Measurements from ENCODE around the gene WDR33. TPM values are rescaled to one million over a fixed set of nuclear protein-coding genes. Genes with fewer than 3 reads are reported as not detected.

The WDR33 gene
- total and polyA plus RNA-seq, 2 of the 13 experiments (the other 11 are each of a cell fraction or from before 2014, with no cell fraction given): 54.9 to 78.2 TPM

GRCh38 chr2:127743477-127744026 is 67.4 kb downstream of the WDR33 start:
- in situ Hi-C loops (cut with HindIII; ENCODE audit: extremely low pct_ligation_motif_present, low pct_unique_long_range_greater_than_20kb): no loop called here
- POLR2A ChIA-PET: no interaction called here
- peaks cover 13% of the 10 kb centered on the region for H3K4me1 ChIP-seq (ENCODE audit: insufficient read depth, low read length)
- H2AFZ ChIP-seq (ENCODE audit: low read length): no peak overlapping the region
- H3K4me3 ChIP-seq (replicated peaks in 1 of 3; ENCODE audit: insufficient read depth in 1 of 3, low read depth in 2 of 3, low read length in 3 of 3): no peak overlapping the region
- H3K36me3 ChIP-seq (replicated peaks in 1 of 2; ENCODE audit: control insufficient read depth in 1 of 2, insufficient read depth in 2 of 2, low read length in 2 of 2): peaks cover 5 to 37% of the 10 kb centered on the region in 2 experiments
- DNase-seq (ENCODE audit: low spot score) (no peak), FAIRE-seq (no peak), ATAC-seq (no peak)
- CTCF ChIA-PET (ENCODE audit: low intra/inter-chr PET ratio, low total read pairs): no interaction called here
- 96% methylated on average over 3 of the region's 3 CpGs for WGBS (ENCODE audit: low lambda C conversion rate)
- no peaks in the 10 kb centered on the region for H3K27me3 ChIP-seq (ENCODE audit: control insufficient read depth in 1 of 2, insufficient read depth in 2 of 2, low read length in 2 of 2)
- intact Hi-C loops (cut with micrococcal nuclease; ENCODE audit: unreplicated experiment): no loop called here
- no TSS peak for BruUV-seq (replicated peaks)
- TF ChIP-seq E2F5 (CRISPR knock-in tag; conservative IDR thresholded peaks at IDR 0.05): no peak
- TF ChIP-seq ZNF501 (CRISPR knock-in tag; IDR thresholded peaks at IDR 0.05): no peak
- TF ChIP-seq RBM22 (optimal IDR thresholded peaks at IDR 0.05; ENCODE audit: low read length): peak; percentile 42
- TF ChIP-seq TMF1 (CRISPR knock-in tag; IDR thresholded peaks at IDR 0.05; ENCODE audit: low read depth): no peak
- no peak for TF ChIP-seq CREM (IDR thresholded peaks at IDR 0.05)
- no peak for TF ChIP-seq CREM (CRISPR knock-in tag; IDR thresholded peaks at IDR 0.05)
- no peak overlapping the region for H3K9ac ChIP-seq (ENCODE audit: insufficient read depth, low read depth, low read length)
- H3K4me2 ChIP-seq (ENCODE audit: low read depth, low read length): no peak overlapping the region
- no peaks in the 10 kb centered on the region for H4K20me1 ChIP-seq (ENCODE audit: insufficient read depth, low read length)
- H3K27ac ChIP-seq (ENCODE audit: extremely low read length, insufficient read depth, low read length): no peak overlapping the region
- H3K9me3 ChIP-seq (ENCODE audit: low read length): no peaks in the 10 kb centered on the region
- H3K79me2 ChIP-seq (ENCODE audit: insufficient read depth, low read length): no peaks in the 10 kb centered on the region

GRCh38 chr2:127740665-127741288 is 70.2 kb downstream of the WDR33 start:
- no peak overlapping the region for H3K4me3 ChIP-seq (replicated peaks in 1 of 3; ENCODE audit: insufficient read depth in 1 of 3, low read depth in 2 of 3, low read length in 3 of 3)
- no TSS peak for BruUV-seq (replicated peaks)
- no peak for FAIRE-seq
- H4K20me1 ChIP-seq (ENCODE audit: insufficient read depth, low read length): no peaks in the 10 kb centered on the region
- TF ChIP-seq ZNF761 (CRISPR knock-in tag; conservative IDR thresholded peaks at IDR 0.05) (no peak), CEBPB (IDR thresholded peaks at IDR 0.05; ENCODE audit: borderline replicate concordance, low read depth, low read length) (peak; percentile 80), AFF4 (CRISPR knock-in tag; IDR thresholded peaks at IDR 0.05) (no peak), ZNF883 (CRISPR knock-in tag; IDR thresholded peaks at IDR 0.05; ENCODE audit: not compliant biosample characterization) (no peak)
- H3K9ac ChIP-seq (ENCODE audit: insufficient read depth, low read depth, low read length): no peak overlapping the region
- no peak for DNase-seq (ENCODE audit: low spot score)
- CTCF ChIA-PET (ENCODE audit: low intra/inter-chr PET ratio, low total read pairs): no interaction called here
- peak; percentile 32; the same call in 2 of the 3 replicates for ATAC-seq
- in situ Hi-C loops (cut with HindIII; ENCODE audit: extremely low pct_ligation_motif_present, low pct_unique_long_range_greater_than_20kb): no loop called here
- no peak overlapping the region for H3K27ac ChIP-seq (ENCODE audit: extremely low read length, insufficient read depth, low read length)
- H3K9me3 ChIP-seq (ENCODE audit: low read length): no peaks in the 10 kb centered on the region
- H2AFZ ChIP-seq (ENCODE audit: low read length): no peak overlapping the region
- no peak overlapping the region for H3K4me2 ChIP-seq (ENCODE audit: low read depth, low read length)
- no peaks in the 10 kb centered on the region for H3K27me3 ChIP-seq (ENCODE audit: control insufficient read depth in 1 of 2, insufficient read depth in 2 of 2, low read length in 2 of 2)
- peaks cover 4 to 28% of the 10 kb centered on the region in 2 experiments for H3K36me3 ChIP-seq (replicated peaks in 1 of 2; ENCODE audit: control insufficient read depth in 1 of 2, insufficient read depth in 2 of 2, low read length in 2 of 2)
- intact Hi-C loops (cut with micrococcal nuclease; ENCODE audit: unreplicated experiment): no loop called here
- no peaks in the 10 kb centered on the region for H3K79me2 ChIP-seq (ENCODE audit: insufficient read depth, low read length)
- H3K4me1 ChIP-seq (ENCODE audit: insufficient read depth, low read length): peaks cover 40% of the 10 kb centered on the region
- 93% methylated on average over 3 of the region's 3 CpGs for WGBS (ENCODE audit: low lambda C conversion rate)
- POLR2A ChIA-PET: no interaction called here
